Esophagus muscularis mucosa (tissue), 4 donors: Measurements from ENCODE around the gene BTRC. TPM values are rescaled to one million over a fixed set of nuclear protein-coding genes. Genes with fewer than 3 reads are reported as not detected.

Experiments
- DNase-seq: peaks from one replicate; pipeline ENCODE4 v3.0.0-alpha.2; 2017; ENCODE audit errors: extremely low spot score
- H3K27ac ChIP-seq, 4 donors: fragments of 200-600 bp; sonication (generic); replicated peaks in 1 of 4; 1 replicate in 3 of 4; 2 replicates in 1 of 4; pipeline ENCODE4 v1.5.1; 2016 to 2019; ENCODE audit warnings: mild to moderate bottlenecking in 1 of 4
- H3K27me3 ChIP-seq, 4 donors: fragments of 200-600 bp; sonication (generic); one replicate each; pipeline versions ENCODE4 v1.5.1 to v1.6.0; 2016 to 2019
- H3K36me3 ChIP-seq, 4 donors: fragments of 200-600 bp; sonication (generic); one replicate each; pipeline ENCODE4 v1.5.1; 2016 to 2019
- H3K4me1 ChIP-seq, 4 donors: fragments of 200-600 bp; sonication (generic); one replicate each; pipeline ENCODE4 v1.5.1; 2016 to 2019
- H3K4me3 ChIP-seq, 4 donors: fragments of 200-600 bp; sonication (generic); 1 replicate in 2 of 4; 2 replicates in 2 of 4; pipeline ENCODE4 v1.5.1; 2016 to 2019; ENCODE audit warnings: mild to moderate bottlenecking in 4 of 4, moderate library complexity in 1 of 4
- H3K9me3 ChIP-seq, 4 donors: fragments of 200-600 bp; sonication (generic); 1 replicate in 3 of 4; 2 replicates in 1 of 4; pipeline ENCODE4 v1.5.1; 2016 to 2019
- EP300 ChIP-seq: sonication (generic); formaldehyde crosslinking; IDR thresholded peaks from one replicate; pipeline ENCODE4 v1.6.1; 2017; ENCODE audit warnings: antibody characterized with exemption
- POLR2A ChIP-seq: fragments of 450-650 bp; IDR thresholded peaks from one replicate; pipeline ENCODE4 v1.6.1; 2017; ENCODE audit warnings: antibody characterized with exemption, moderate library complexity, mild to moderate bottlenecking, low read depth
- POLR2AphosphoS5 ChIP-seq, 2 donors: sonication (generic); formaldehyde crosslinking; IDR thresholded peaks; one replicate each; pipeline ENCODE4 v1.6.1; 2017; ENCODE audit warnings: antibody characterized with exemption in 2 of 2
- WGBS: methylation state at CpG from one replicate; pipeline ENCODE4 v1.1.5; 2018; 5-methylcytosine and 5-hydroxymethylcytosine counted together
- intact Hi-C: fragments of 100-400 bp; cut with DNase I; formaldehyde crosslinking; loops from one replicate; pipeline ENCODE4 v1.15.1; 2023
- total RNA-seq, 4 donors: library from RNA; depleted of rRNA; stranded (reverse); fragments of >200 nt; gene quantifications; one replicate each; pipeline versions ENCODE4 v1.1.0 to v1.2.1, GENCODE V29; 2016
- TF ChIP-seq, protein P1 (sequence below), 3 experiments: fragments of 200-600 bp in 2 of 3; fragments of 450-650 bp in 1 of 3; sonication (generic) in 2 of 3; IDR thresholded peaks; one replicate each; pipeline ENCODE4 v1.5.1; 2017 to 2019; ENCODE audit warnings: antibody characterized with exemption in 3 of 3, mild to moderate bottlenecking in 2 of 3, moderate library complexity in 1 of 3

BTRC gene
- total RNA-seq, 4 donors from 2014 or later, result 10.1 to 20.0 (median 10.4) TPM

DNA sequence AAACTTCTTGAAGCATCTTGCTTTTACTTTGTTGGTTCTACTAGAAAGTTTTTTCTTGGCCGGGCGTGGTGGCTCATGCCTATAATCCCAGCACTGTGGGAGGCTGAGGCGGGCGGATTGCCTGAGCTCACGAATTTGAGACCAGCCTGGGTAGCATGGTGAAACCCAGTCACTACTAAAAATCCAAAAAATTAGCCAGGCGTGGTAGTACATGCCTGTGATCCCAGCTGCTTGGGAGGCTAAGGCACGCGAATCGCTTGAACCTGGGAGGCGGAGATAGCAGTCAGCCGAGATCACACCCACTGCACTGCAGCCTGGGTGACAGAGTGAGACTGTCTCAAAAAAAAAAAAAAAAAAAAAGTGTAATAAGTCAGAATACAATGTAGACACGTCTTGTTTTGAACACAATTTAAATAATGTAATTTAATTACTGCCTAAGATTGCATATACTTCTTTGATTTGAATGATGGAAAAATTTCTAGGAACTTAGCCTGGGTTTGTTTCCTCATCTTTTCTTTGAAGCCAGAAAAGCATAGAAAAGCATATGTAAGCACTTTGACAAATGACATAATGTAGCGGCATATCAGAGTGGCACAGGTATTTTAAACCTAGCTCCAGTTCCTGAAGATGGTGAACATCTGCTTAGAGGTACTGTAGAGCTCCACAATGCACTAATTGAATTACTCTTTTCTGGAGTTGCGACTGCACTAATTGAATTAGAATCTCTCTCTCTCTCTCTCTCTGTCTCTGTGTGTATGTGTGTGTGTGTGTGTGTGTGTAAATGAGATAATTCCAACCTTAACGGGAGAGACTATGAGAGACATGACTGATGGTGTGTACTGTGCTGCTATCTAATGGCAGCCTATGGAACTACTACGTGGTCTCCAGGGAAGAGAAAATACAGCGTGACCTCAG is 87.8 kb downstream of the BTRC start:
- Histone ChIP-seq H3K27me3 (no peaks in the 10 kb centered on the region), H3K4me1 (peaks cover 0 to 14% (median 6%) of the 10 kb centered on the region in 4 donors), H3K27ac (no peak overlapping the region), H3K36me3 (no peaks in the 10 kb centered on the region), H3K9me3 (no peaks in the 10 kb centered on the region), H3K4me3 (no peak overlapping the region)
- no peak for DNase-seq
- intact Hi-C loops, result loop anchor here (2.0 kb wide), 1 partner anchor 169 kb away; no protein-coding TSS in a partner anchor
- TF ChIP-seq, protein P1, sequence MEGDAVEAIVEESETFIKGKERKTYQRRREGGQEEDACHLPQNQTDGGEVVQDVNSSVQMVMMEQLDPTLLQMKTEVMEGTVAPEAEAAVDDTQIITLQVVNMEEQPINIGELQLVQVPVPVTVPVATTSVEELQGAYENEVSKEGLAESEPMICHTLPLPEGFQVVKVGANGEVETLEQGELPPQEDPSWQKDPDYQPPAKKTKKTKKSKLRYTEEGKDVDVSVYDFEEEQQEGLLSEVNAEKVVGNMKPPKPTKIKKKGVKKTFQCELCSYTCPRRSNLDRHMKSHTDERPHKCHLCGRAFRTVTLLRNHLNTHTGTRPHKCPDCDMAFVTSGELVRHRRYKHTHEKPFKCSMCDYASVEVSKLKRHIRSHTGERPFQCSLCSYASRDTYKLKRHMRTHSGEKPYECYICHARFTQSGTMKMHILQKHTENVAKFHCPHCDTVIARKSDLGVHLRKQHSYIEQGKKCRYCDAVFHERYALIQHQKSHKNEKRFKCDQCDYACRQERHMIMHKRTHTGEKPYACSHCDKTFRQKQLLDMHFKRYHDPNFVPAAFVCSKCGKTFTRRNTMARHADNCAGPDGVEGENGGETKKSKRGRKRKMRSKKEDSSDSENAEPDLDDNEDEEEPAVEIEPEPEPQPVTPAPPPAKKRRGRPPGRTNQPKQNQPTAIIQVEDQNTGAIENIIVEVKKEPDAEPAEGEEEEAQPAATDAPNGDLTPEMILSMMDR (IDR thresholded peaks at IDR 0.05), result peak; percentile 45 to 56 (median 55)
- no peak for TF ChIP-seq POLR2AphosphoS5 (IDR thresholded peaks at IDR 0.05)
- 72% methylated on average over 17 of the region's 17 CpGs for WGBS

DNA sequence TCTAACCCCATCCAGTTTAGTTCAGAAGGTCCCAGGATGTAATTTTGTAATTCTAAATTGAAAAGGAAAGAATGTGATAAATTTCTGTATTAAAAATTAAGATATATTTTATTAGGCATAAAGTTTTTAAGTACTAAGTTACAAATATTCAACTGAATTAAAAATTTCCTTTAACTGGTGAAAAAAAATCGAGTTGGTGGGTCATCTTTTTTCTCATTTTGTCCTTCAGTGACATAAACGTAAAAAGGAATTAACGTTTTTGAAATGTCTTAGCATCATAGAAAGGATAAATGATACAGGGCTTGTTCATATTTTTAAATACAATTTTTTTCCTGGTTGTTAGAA is 88.5 kb downstream of the BTRC start:
- intact Hi-C loops, result no loop called here

DNA sequence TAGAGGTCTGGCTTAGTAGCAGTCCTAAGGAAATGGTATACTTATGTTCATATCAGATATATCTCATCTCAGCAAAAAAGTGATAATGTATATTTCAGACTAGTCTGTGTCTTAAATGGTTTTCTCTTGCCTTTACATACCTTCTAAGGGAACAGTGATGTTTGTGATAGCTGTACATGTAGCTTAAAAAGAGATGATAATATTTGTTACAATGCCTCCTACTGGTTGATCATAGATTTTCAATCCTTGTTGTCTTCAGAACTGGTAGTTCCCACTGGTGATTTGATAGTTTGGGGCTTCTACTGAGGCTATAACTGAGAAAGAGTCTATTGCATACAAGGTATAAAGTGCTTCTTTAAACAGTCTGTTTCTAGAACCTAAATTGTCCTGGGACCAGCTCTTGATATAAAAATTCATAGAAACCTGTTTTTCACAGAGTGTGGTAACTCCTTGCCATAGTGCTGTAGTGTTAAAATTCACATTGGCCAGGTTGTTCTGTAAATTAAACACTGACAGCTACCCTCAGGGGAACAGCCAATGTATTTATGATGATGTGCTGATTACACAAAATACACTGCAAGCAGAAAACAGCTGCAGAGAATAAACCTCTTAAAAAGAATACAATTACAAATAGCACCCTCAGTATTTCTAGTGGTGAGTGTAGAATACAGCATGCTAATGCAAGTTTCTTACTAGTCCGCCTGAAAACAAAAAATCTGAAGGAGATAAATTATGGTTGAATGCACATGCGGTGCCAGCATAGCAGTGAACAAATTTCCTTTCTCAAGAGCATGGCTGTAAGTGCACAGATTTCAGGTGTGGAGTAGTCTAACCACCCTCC is 90.3 kb downstream of the BTRC start:
- TF ChIP-seq POLR2A (no peak), POLR2AphosphoS5 (IDR thresholded peaks at IDR 0.05) (no peak)
- TF ChIP-seq, protein P1 (IDR thresholded peaks at IDR 0.05), result peak in 1 of 3 experiments; percentile 20
- Histone ChIP-seq H3K27ac (no peak overlapping the region), H3K4me1 (peaks cover 0 to 19% (median 4%) of the 10 kb centered on the region in 4 donors), H3K4me3 (no peak overlapping the region), H3K27me3 (no peaks in the 10 kb centered on the region), H3K9me3 (no peaks in the 10 kb centered on the region), H3K36me3 (no peaks in the 10 kb centered on the region)
- WGBS, result 86% methylated on average over 2 of the region's 2 CpGs
- intact Hi-C loops, result no loop called here
- no peak for DNase-seq

More for the DNA sequence above, 88.5 kb downstream of the BTRC start:
- Histone ChIP-seq H3K27me3 (no peaks in the 10 kb centered on the region), H3K4me3 (no peak overlapping the region), H3K9me3 (no peaks in the 10 kb centered on the region), H3K4me1 (peaks cover 0 to 19% (median 6%) of the 10 kb centered on the region in 4 donors), H3K27ac (no peak overlapping the region), H3K36me3 (no peaks in the 10 kb centered on the region)
- no peak for DNase-seq
- TF ChIP-seq POLR2AphosphoS5 (IDR thresholded peaks at IDR 0.05) (no peak), EP300 (no peak), POLR2A (no peak)
- TF ChIP-seq, protein P1 (IDR thresholded peaks at IDR 0.05), result no peak
- 74% methylated on average over 3 of the region's 3 CpGs for WGBS

DNA sequence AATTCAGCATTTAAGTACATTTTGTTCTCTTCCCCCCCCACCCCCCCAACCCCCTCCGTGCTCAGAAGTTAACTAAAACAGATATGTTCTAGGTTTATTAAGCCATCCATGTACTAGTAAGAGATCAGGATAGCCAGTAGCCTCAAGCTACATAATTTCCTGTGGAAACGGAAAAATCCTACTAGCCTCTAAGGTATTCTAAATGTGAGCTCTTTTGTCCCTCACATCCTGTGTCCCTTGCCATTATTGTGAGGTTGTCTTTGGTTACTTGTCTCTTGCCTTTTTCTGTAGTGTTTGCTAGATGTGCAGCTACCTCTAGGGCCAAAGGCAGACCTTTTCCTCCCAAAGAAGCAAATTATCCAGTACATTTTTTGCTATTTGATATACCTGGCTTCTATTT is 92.1 kb downstream of the BTRC start:
- no peaks in the 10 kb centered on the region for H3K27me3 ChIP-seq
- intact Hi-C loops, result no loop called here
- H3K9me3 ChIP-seq, result no peaks in the 10 kb centered on the region
- WGBS, result 63% methylated on average over 2 of the region's 2 CpGs
- H3K4me1 ChIP-seq, result peaks cover 0 to 19% (median 6%) of the 10 kb centered on the region in 4 donors
- H3K4me3 ChIP-seq, result no peak overlapping the region
- H3K36me3 ChIP-seq, result no peaks in the 10 kb centered on the region
- H3K27ac ChIP-seq, result no peak overlapping the region
- TF ChIP-seq, protein P1 (IDR thresholded peaks at IDR 0.05), result no peak
- TF ChIP-seq POLR2AphosphoS5 (IDR thresholded peaks at IDR 0.05) (no peak), EP300 (no peak)
- no peak for DNase-seq
